Fibroblast of lung (primary cell): ENCODE data around the gene OR8U1. TPM values are rescaled to one million over a fixed set of nuclear protein-coding genes. Genes with fewer than 3 reads are reported as not detected.

Experiments
- DNase-seq, 2 donors: peaks; one replicate each; pipeline versions ENCODE4 v3.0.0 to v3.0.0-alpha.2; 2010; ENCODE audit warnings: low read depth in 2 of 2
- H2AFZ ChIP-seq: 2 replicates; pipeline ENCODE4 v1.5.1; 2012; ENCODE audit warnings: low read length, control low read depth, inconsistent platforms
- H3K27ac ChIP-seq: 2 replicates; pipeline ENCODE4 v1.5.1; 2011; ENCODE audit warnings: low read length, control low read depth; ENCODE audit not compliant: insufficient read depth
- H3K27me3 ChIP-seq: 2 replicates; pipeline ENCODE4 v1.5.1; 2011; ENCODE audit warnings: mild to moderate bottlenecking, low read length; ENCODE audit not compliant: control insufficient read depth, insufficient read depth
- H3K36me3 ChIP-seq: 2 replicates; pipeline ENCODE4 v1.5.1; 2011; ENCODE audit warnings: low read length; ENCODE audit not compliant: control insufficient read depth, insufficient read depth
- H3K4me1 ChIP-seq: 2 replicates; pipeline ENCODE4 v1.5.1; 2011; ENCODE audit warnings: low read length; ENCODE audit not compliant: control insufficient read depth, insufficient read depth; ENCODE audit errors: extremely low read depth
- H3K4me2 ChIP-seq: 2 replicates; pipeline ENCODE4 v1.5.1; 2011; ENCODE audit warnings: low read length, control low read depth; ENCODE audit not compliant: insufficient read depth; ENCODE audit errors: extremely low read depth
- H3K4me3 ChIP-seq, 4 experiments: fragments of 200-600 bp in 1 of 4; sonication (generic) in 1 of 4; replicated peaks in 1 of 4; 2 replicates each; pipeline ENCODE4 v1.5.1; 2011 to 2016; ENCODE audit warnings: low read length in 4 of 4, low read depth in 3 of 4, mild to moderate bottlenecking in 3 of 4, control low read depth in 2 of 4, inconsistent platforms in 1 of 4, mixed read lengths in 1 of 4; ENCODE audit not compliant: insufficient read depth in 1 of 4; ENCODE audit errors: control extremely low read depth in 1 of 4
- H3K79me2 ChIP-seq: 2 replicates; pipeline ENCODE4 v1.5.1; 2012; ENCODE audit warnings: mild to moderate bottlenecking, low read length, inconsistent platforms; ENCODE audit not compliant: control insufficient read depth, insufficient read depth
- H3K9ac ChIP-seq: 2 replicates; pipeline ENCODE4 v1.5.1; 2011; ENCODE audit warnings: mild to moderate bottlenecking, low read length, control low read depth; ENCODE audit not compliant: insufficient read depth
- H3K9me3 ChIP-seq: 2 replicates; pipeline ENCODE4 v1.5.1; 2012; ENCODE audit warnings: low read depth, low read length; ENCODE audit not compliant: control insufficient read depth, insufficient read depth
- H4K20me1 ChIP-seq: 2 replicates; pipeline ENCODE4 v1.5.1; 2011; ENCODE audit warnings: low read length; ENCODE audit not compliant: control insufficient read depth, insufficient read depth; ENCODE audit errors: extremely low read depth
- EZH2 ChIP-seq: IDR thresholded peaks from 2 replicates; pipeline ENCODE4 v1.5.1; 2012; ENCODE audit warnings: low read length, control low read depth, mild to moderate bottlenecking; ENCODE audit errors: missing control alignments
- polyA plus RNA-seq, 2 donors: library from polyadenylated mRNA; depleted of rRNA in 1 of 2; stranded (reverse) in 1 of 2; unstranded in 1 of 2; fragments of >200 nt; gene quantifications; 2 replicates each; pipeline ENCODE4 v1.2.1, GENCODE V29; 2011 to 2012; ENCODE audit warnings: missing spikeins in 1 of 2
- total RNA-seq: library from RNA; depleted of rRNA; stranded (reverse); fragments of >200 nt; gene quantifications from 2 replicates; pipeline ENCODE4 v1.2.1, GENCODE V29; 2014
- TF ChIP-seq, protein P1 (sequence below), 2 donors: IDR thresholded peaks in 1 of 2; conservative IDR thresholded peaks in 1 of 2; 1 replicate in 1 of 2; 2 replicates in 1 of 2; pipeline ENCODE4 v1.5.1; 2011 to 2012; ENCODE audit warnings: low read length in 2 of 2, control low read depth in 1 of 2, inconsistent platforms in 1 of 2, low read depth in 1 of 2, mild to moderate bottlenecking in 1 of 2

OR8U1 gene
- total and polyA plus RNA-seq, 2 donors (not counting 1 experiment from before 2014, with no cell fraction given), result not detected

DNA sequence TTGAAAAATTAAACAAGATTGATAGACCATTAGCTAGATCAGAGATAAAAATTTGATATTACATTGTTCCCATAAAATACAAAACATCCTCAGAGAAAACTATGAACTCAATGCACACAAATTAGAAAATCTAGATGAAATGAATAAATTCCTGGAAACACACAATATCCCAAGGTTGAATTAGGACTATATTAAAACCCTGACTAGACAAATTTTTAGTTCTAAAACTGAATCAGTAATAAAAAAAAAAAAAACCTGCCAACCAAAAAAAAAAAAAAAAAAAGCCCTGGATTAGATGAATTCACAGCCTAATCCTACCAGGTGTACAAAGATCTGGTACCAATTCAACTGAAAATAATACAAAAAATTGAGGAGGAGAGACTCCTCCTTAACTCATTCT lies 35.1 kb upstream of the OR8U1 start:
- Histone ChIP-seq H3K36me3 (no peaks in the 10 kb centered on the region), H4K20me1 (no peaks in the 10 kb centered on the region), H3K79me2 (no peaks in the 10 kb centered on the region), H3K4me2 (no peak overlapping the region), H2AFZ (no peak overlapping the region), H3K9ac (no peak overlapping the region), H3K27me3 (no peaks in the 10 kb centered on the region), H3K9me3 (no peaks in the 10 kb centered on the region), H3K27ac (no peak overlapping the region), H3K4me1 (no peaks in the 10 kb centered on the region), H3K4me3 (no peak overlapping the region)
- no peak for DNase-seq
- TF ChIP-seq, protein P1, sequence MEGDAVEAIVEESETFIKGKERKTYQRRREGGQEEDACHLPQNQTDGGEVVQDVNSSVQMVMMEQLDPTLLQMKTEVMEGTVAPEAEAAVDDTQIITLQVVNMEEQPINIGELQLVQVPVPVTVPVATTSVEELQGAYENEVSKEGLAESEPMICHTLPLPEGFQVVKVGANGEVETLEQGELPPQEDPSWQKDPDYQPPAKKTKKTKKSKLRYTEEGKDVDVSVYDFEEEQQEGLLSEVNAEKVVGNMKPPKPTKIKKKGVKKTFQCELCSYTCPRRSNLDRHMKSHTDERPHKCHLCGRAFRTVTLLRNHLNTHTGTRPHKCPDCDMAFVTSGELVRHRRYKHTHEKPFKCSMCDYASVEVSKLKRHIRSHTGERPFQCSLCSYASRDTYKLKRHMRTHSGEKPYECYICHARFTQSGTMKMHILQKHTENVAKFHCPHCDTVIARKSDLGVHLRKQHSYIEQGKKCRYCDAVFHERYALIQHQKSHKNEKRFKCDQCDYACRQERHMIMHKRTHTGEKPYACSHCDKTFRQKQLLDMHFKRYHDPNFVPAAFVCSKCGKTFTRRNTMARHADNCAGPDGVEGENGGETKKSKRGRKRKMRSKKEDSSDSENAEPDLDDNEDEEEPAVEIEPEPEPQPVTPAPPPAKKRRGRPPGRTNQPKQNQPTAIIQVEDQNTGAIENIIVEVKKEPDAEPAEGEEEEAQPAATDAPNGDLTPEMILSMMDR (conservative IDR thresholded peaks at IDR 0.05 in 1 of 2, IDR thresholded peaks at IDR 0.05 in 1 of 2; ENCODE audit: low read depth in 1 of 2, low read length in 2 of 2), result no peak
- no peak for TF ChIP-seq EZH2

DNA sequence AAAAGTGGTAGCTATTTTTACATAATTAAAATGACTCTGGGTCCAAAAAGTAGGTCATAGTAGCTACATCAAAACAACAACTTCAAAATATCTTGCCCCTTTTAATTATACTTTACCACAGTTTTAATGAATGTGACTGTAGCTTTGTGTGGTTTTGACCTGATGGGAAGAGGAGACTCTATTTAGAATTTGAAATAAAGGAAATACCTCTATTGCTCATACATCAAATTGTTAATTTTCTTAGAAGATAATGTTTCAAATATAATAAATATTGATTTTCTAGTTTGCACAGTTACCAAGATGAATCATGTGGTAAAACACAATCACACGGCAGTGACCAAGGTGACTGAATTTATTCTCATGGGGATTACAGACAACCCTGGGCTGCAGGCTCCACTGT lies 29.7 kb upstream of the OR8U1 start, which contains the start of gene OR8K1:
Gene OR8K1, plus strand, starts transcription at position 301 of the 400 bp plus-strand sequence. Its CDS starts 0 bp downstream, at position 301.
- Histone ChIP-seq H3K27me3 (no peaks in the 10 kb centered on the region), H3K79me2 (no peaks in the 10 kb centered on the region), H3K4me1 (no peaks in the 10 kb centered on the region), H4K20me1 (no peaks in the 10 kb centered on the region), H3K9me3 (no peaks in the 10 kb centered on the region), H2AFZ (no peak within 1 kb of the TSS), H3K4me3 (no peak within 1 kb of the TSS), H3K27ac (no peak within 1 kb of the TSS), H3K9ac (no peak within 1 kb of the TSS), H3K36me3 (no peaks in the 10 kb centered on the region), H3K4me2 (no peak within 1 kb of the TSS)
- TF ChIP-seq, protein P1 (conservative IDR thresholded peaks at IDR 0.05 in 1 of 2, IDR thresholded peaks at IDR 0.05 in 1 of 2; ENCODE audit: low read depth in 1 of 2, low read length in 2 of 2), result no peak
- TF ChIP-seq EZH2, result no peak
- DNase-seq, result no peak

DNA sequence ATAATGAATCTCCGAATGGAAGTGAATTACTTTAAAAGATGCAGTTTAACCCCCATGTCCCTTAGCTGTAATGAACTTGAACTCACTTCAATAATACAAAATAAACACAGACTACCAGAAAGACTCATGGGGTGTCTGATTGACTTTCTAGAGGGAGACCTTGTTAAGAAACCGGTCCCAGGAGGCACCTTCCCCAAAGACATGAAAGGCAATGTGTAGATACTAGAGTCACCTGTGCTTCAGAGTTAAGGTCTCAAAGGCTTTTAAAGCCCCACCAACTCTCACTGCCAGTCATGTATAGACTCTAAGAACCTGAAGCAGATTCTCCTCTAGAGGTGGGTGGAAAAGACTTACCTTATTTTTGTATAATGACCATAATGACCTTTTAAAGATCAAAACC lies 21.4 kb upstream of the OR8U1 start, which contains the start of gene OR8J1:
Gene OR8J1, plus strand, starts transcription at position 301 of the 400 bp plus-strand sequence. CDS start 5,956 bp downstream, outside the sequence.
- Histone ChIP-seq H3K4me3 (no peak within 1 kb of the TSS), H2AFZ (no peak within 1 kb of the TSS), H3K27me3 (no peaks in the 10 kb centered on the region), H3K4me1 (no peaks in the 10 kb centered on the region), H3K79me2 (no peaks in the 10 kb centered on the region), H3K36me3 (no peaks in the 10 kb centered on the region), H3K9ac (no peak within 1 kb of the TSS), H3K27ac (no peak within 1 kb of the TSS), H3K9me3 (no peaks in the 10 kb centered on the region), H4K20me1 (no peaks in the 10 kb centered on the region), H3K4me2 (no peak within 1 kb of the TSS)
- no peak for TF ChIP-seq EZH2
- TF ChIP-seq, protein P1 (conservative IDR thresholded peaks at IDR 0.05 in 1 of 2, IDR thresholded peaks at IDR 0.05 in 1 of 2; ENCODE audit: low read depth in 1 of 2, low read length in 2 of 2), result no peak
- no peak for DNase-seq
